Measurements from ENCODE around the gene RANBP9. TPM values are rescaled to one million over a fixed set of nuclear protein-coding genes. Genes with fewer than 3 reads are reported as not detected.
A peak's percentile ranks its signal among the peaks of the same experiment; 100 is the strongest.

The RANBP9 gene
- polyA plus RNA-seq, 3 donors from 2014 or later = 2.4 to 5.5 (median 3.8) TPM

GRCh38 chr6:13702809-13703302 lies 8.8 kb downstream of the RANBP9 start:
- Mint-ChIP-seq H3K4me1 (peaks cover 30 to 50% of the 10 kb centered on the region in 2 donors), H3K36me3 (no peaks in the 10 kb centered on the region), H3K4me3 (no peak overlapping the region)

GRCh38 chr6:13700232-13700631 lies 11.4 kb downstream of the RANBP9 start:
- no peaks in the 10 kb centered on the region for H3K9me3 Mint-ChIP-seq
- peak overlapping the region in 3 of 6 donors; percentile 1 to 38 (median 3) for H3K27ac Mint-ChIP-seq
- no peaks in the 10 kb centered on the region for H3K27me3 Mint-ChIP-seq (ENCODE audit: low read depth in 3 of 3)
- DNase-seq = no peak
- H3K4me1 Mint-ChIP-seq = peaks cover 46 to 60% of the 10 kb centered on the region in 2 donors
- no peak overlapping the region for H3K4me3 Mint-ChIP-seq
- H3K36me3 Mint-ChIP-seq = no peaks in the 10 kb centered on the region

More at GRCh38 chr6:13702809-13703302, 8.8 kb downstream of the RANBP9 start:
- DNase-seq = no peak
- H3K27ac Mint-ChIP-seq = no peak overlapping the region
- H3K27me3 Mint-ChIP-seq (ENCODE audit: low read depth in 3 of 3) = no peaks in the 10 kb centered on the region
- H3K9me3 Mint-ChIP-seq = no peaks in the 10 kb centered on the region

GRCh38 chr6:13698715-13699114 lies 12.9 kb downstream of the RANBP9 start:
- no peak overlapping the region for H3K4me3 Mint-ChIP-seq
- no peaks in the 10 kb centered on the region for H3K36me3 Mint-ChIP-seq
- H3K4me1 Mint-ChIP-seq = peaks cover 59 to 75% of the 10 kb centered on the region in 2 donors
- DNase-seq = no peak
- H3K27me3 Mint-ChIP-seq (ENCODE audit: low read depth in 3 of 3) = no peaks in the 10 kb centered on the region
- no peaks in the 10 kb centered on the region for H3K9me3 Mint-ChIP-seq
- no peak overlapping the region for H3K27ac Mint-ChIP-seq

GRCh38 chr6:13697857-13698256 lies 13.8 kb downstream of the RANBP9 start:
- H3K27me3 Mint-ChIP-seq (ENCODE audit: low read depth in 3 of 3) = peaks cover 0 to 1% (median 0%) of the 10 kb centered on the region in 3 donors
- H3K4me3 Mint-ChIP-seq = peak overlapping the region in 3 of 5 donors; percentile 34 to 53 (median 53)
- peaks cover 66 to 84% of the 10 kb centered on the region in 2 donors for H3K4me1 Mint-ChIP-seq
- H3K36me3 Mint-ChIP-seq = no peaks in the 10 kb centered on the region
- no peak for DNase-seq
- H3K9me3 Mint-ChIP-seq = no peaks in the 10 kb centered on the region
- H3K27ac Mint-ChIP-seq = peak overlapping the region in 4 of 6 donors; percentile 13 to 58 (median 46)

- Mint-ChIP-seq H3K9me3 (no peaks in the 10 kb centered on the region), H3K36me3 (no peaks in the 10 kb centered on the region), H3K4me1 (peaks cover 59 to 77% of the 10 kb centered on the region in 2 donors), H3K4me3 (no peak overlapping the region), H3K27ac (peak overlapping the region in 3 of 6 donors; percentile 27 to 83 (median 34)), H3K27me3 (ENCODE audit: low read depth in 3 of 3) (peaks cover 0 to 2% (median 0%) of the 10 kb centered on the region in 3 donors)
- DNase-seq = no peak
These were observed 15.4 kb downstream of the RANBP9 start for GRCh38 chr6:13696226-13696625.

GRCh38 chr6:13695252-13695651 lies 16.4 kb downstream of the RANBP9 start:
- peaks cover 0 to 2% (median 0%) of the 10 kb centered on the region in 3 donors for H3K27me3 Mint-ChIP-seq (ENCODE audit: low read depth in 3 of 3)
- H3K4me3 Mint-ChIP-seq = peak overlapping the region; percentile 35 to 78 (median 63)
- peaks cover 53 to 71% of the 10 kb centered on the region in 2 donors for H3K4me1 Mint-ChIP-seq

GRCh38 chr6:13694562-13694961 lies 17.1 kb downstream of the RANBP9 start:
- Mint-ChIP-seq H3K9me3 (no peaks in the 10 kb centered on the region), H3K4me3 (peak overlapping the region in 2 of 5 donors; percentile 35 to 78), H3K27me3 (ENCODE audit: low read depth in 3 of 3) (peaks cover 0 to 2% (median 0%) of the 10 kb centered on the region in 3 donors), H3K27ac (peak overlapping the region in 4 of 6 donors; percentile 62 to 87 (median 76)), H3K4me1 (peaks cover 55 to 74% of the 10 kb centered on the region in 2 donors), H3K36me3 (peaks cover 0 to 3% (median 3%) of the 10 kb centered on the region in 3 donors)
- no peak for DNase-seq

More at GRCh38 chr6:13695252-13695651, 16.4 kb downstream of the RANBP9 start:
- Mint-ChIP-seq H3K36me3 (no peaks in the 10 kb centered on the region), H3K27ac (peak overlapping the region; percentile 62 to 90 (median 86)), H3K9me3 (no peaks in the 10 kb centered on the region)
- DNase-seq = peak in 1 of 3 donors; percentile 17

- H3K4me3 Mint-ChIP-seq = peak overlapping the region in 2 of 5 donors; percentile 28 to 33
- H3K4me1 Mint-ChIP-seq = peaks cover 57 to 67% of the 10 kb centered on the region in 2 donors
These were observed 22.0 kb downstream of the RANBP9 start for GRCh38 chr6:13689511-13690256.

GRCh38 chr6:13688692-13689196 lies 22.9 kb downstream of the RANBP9 start:
- Mint-ChIP-seq H3K27ac (peak overlapping the region; percentile 60 to 90 (median 84)), H3K4me3 (peak overlapping the region; percentile 15 to 72 (median 59)), H3K36me3 (peaks cover 0 to 5% (median 4%) of the 10 kb centered on the region in 3 donors), H3K9me3 (no peaks in the 10 kb centered on the region), H3K4me1 (peaks cover 58 to 67% of the 10 kb centered on the region in 2 donors), H3K27me3 (ENCODE audit: low read depth in 3 of 3) (peaks cover 0 to 3% (median 2%) of the 10 kb centered on the region in 3 donors)
- no peak for DNase-seq

More at GRCh38 chr6:13689511-13690256, 22.0 kb downstream of the RANBP9 start:
- Mint-ChIP-seq H3K27ac (peak overlapping the region; percentile 1 to 90 (median 54)), H3K27me3 (ENCODE audit: low read depth in 3 of 3) (peaks cover 0 to 2% (median 0%) of the 10 kb centered on the region in 3 donors), H3K36me3 (peaks cover 0 to 5% (median 4%) of the 10 kb centered on the region in 3 donors), H3K9me3 (no peaks in the 10 kb centered on the region)
- no peak for DNase-seq

- H3K27me3 Mint-ChIP-seq (ENCODE audit: low read depth in 3 of 3) = peaks cover 0 to 3% (median under 1%) of the 10 kb centered on the region in 3 donors
- peak overlapping the region; percentile 38 to 72 (median 59) for H3K4me3 Mint-ChIP-seq
- DNase-seq = peak in 2 of 3 donors; percentile 28 to 31
- H3K36me3 Mint-ChIP-seq = peaks cover 0 to 5% (median 4%) of the 10 kb centered on the region in 3 donors
- H3K4me1 Mint-ChIP-seq = peaks cover 53 to 63% of the 10 kb centered on the region in 2 donors
- no peaks in the 10 kb centered on the region for H3K9me3 Mint-ChIP-seq
- peak overlapping the region; percentile 60 to 90 (median 84) for H3K27ac Mint-ChIP-seq
These were observed 23.7 kb downstream of the RANBP9 start for GRCh38 chr6:13687917-13688351.

GRCh38 chr6:13684855-13685254 lies 26.8 kb downstream of the RANBP9 start:
- Mint-ChIP-seq H3K4me3 (no peak overlapping the region), H3K4me1 (peaks cover 72 to 79% of the 10 kb centered on the region in 2 donors), H3K36me3 (peaks cover 0 to 9% (median 4%) of the 10 kb centered on the region in 3 donors), H3K27ac (peak overlapping the region in 2 of 6 donors; percentile 1 to 74), H3K9me3 (no peaks in the 10 kb centered on the region), H3K27me3 (ENCODE audit: low read depth in 3 of 3) (peaks cover 0 to 3% (median 0%) of the 10 kb centered on the region in 3 donors)
- DNase-seq = no peak

- Mint-ChIP-seq H3K4me1 (peaks cover 63 to 77% of the 10 kb centered on the region in 2 donors), H3K4me3 (peak overlapping the region in 1 of 5 donors; percentile 44), H3K27me3 (ENCODE audit: low read depth in 3 of 3) (peaks cover 0 to 3% (median 0%) of the 10 kb centered on the region in 3 donors), H3K9me3 (peaks cover 0 to 3% (median 0%) of the 10 kb centered on the region in 6 donors), H3K36me3 (peaks cover 0 to 6% (median 0%) of the 10 kb centered on the region in 3 donors), H3K27ac (peak overlapping the region in 5 of 6 donors; percentile 5 to 86 (median 34))
- DNase-seq = no peak
These were observed 28.6 kb downstream of the RANBP9 start for GRCh38 chr6:13683038-13683437.

GRCh38 chr6:13682346-13682745 lies 29.3 kb downstream of the RANBP9 start:
- H3K4me1 Mint-ChIP-seq = peaks cover 59 to 74% of the 10 kb centered on the region in 2 donors
- H3K27me3 Mint-ChIP-seq (ENCODE audit: low read depth in 3 of 3) = peaks cover 0 to 3% (median 0%) of the 10 kb centered on the region in 3 donors
- peak overlapping the region in 2 of 6 donors; percentile 5 to 86 for H3K27ac Mint-ChIP-seq
- peaks cover 0 to 6% (median 0%) of the 10 kb centered on the region in 3 donors for H3K36me3 Mint-ChIP-seq
- H3K4me3 Mint-ChIP-seq = peak overlapping the region in 1 of 5 donors; percentile 43
- peaks cover 0 to 3% (median 0%) of the 10 kb centered on the region in 6 donors for H3K9me3 Mint-ChIP-seq
- DNase-seq = no peak

Measured in immature natural killer cell (primary cell).